Measurements from ENCODE around the gene SEMA4C.

Gene SEMA4C

GRCh38 chr2:96884299-96885094 lies 14.6 kb upstream of the SEMA4C start:
- no peak for TF ChIP-seq CTCF (IDR thresholded peaks at IDR 0.05; ENCODE audit: low read depth, low read length)
- no peak overlapping the region for H3K4me3 ChIP-seq (ENCODE audit: low read depth, low read length)

GRCh38 chr2:96883306-96883705 lies 13.4 kb upstream of the SEMA4C start:
- no peak overlapping the region for H3K4me3 ChIP-seq (ENCODE audit: low read depth, low read length)
- TF ChIP-seq CTCF (IDR thresholded peaks at IDR 0.05; ENCODE audit: low read depth, low read length) = no peak

- TF ChIP-seq CTCF (IDR thresholded peaks at IDR 0.05; ENCODE audit: low read depth, low read length) = no peak
Observed at GRCh38 chr2:96882906-96883305, 13.0 kb upstream of the SEMA4C start.

GRCh38 chr2:96882230-96882629 lies 12.3 kb upstream of the SEMA4C start:
- H3K4me3 ChIP-seq (ENCODE audit: low read depth, low read length) = no peak overlapping the region
- TF ChIP-seq CTCF (IDR thresholded peaks at IDR 0.05; ENCODE audit: low read depth, low read length) = no peak

More at GRCh38 chr2:96882906-96883305, 13.0 kb upstream of the SEMA4C start:
- H3K4me3 ChIP-seq (ENCODE audit: low read depth, low read length) = no peak overlapping the region

- no peak overlapping the region for H3K4me3 ChIP-seq (ENCODE audit: low read depth, low read length)
- TF ChIP-seq CTCF (IDR thresholded peaks at IDR 0.05; ENCODE audit: low read depth, low read length) = no peak
Observed at GRCh38 chr2:96881349-96882195, 11.7 kb upstream of the SEMA4C start.

- H3K4me3 ChIP-seq (ENCODE audit: low read depth, low read length) = no peak overlapping the region
- TF ChIP-seq CTCF (IDR thresholded peaks at IDR 0.05; ENCODE audit: low read depth, low read length) = no peak
Observed at GRCh38 chr2:96880891-96881273, 11.0 kb upstream of the SEMA4C start.

GRCh38 chr2:96879545-96880040 lies 9.7 kb upstream of the SEMA4C start:
- H3K4me3 ChIP-seq (ENCODE audit: low read depth, low read length) = no peak overlapping the region
- no peak for TF ChIP-seq CTCF (IDR thresholded peaks at IDR 0.05; ENCODE audit: low read depth, low read length)

Data from WI38 (cell line).